ENCODE measurements around the gene TTLL13. TPM values are rescaled to one million over a fixed set of nuclear protein-coding genes. Genes with fewer than 3 reads are reported as not detected.
A peak's percentile ranks its signal among the peaks of the same experiment; 100 is the strongest.

TTLL13 gene
- total and polyA plus RNA-seq, 9 of the 15 experiments (the other 6 are each of a cell fraction or from before 2014, with no cell fraction given) = 0.05 to 0.24 (median 0.11) TPM; not detected in 1

GRCh38 chr15:90234096-90234988 is 15.0 kb upstream of the TTLL13 start, which contains the start of gene GDPGP1 (continued):
- TF ChIP-seq CHD7 (IDR thresholded peaks at IDR 0.05; ENCODE audit: low read depth, low read length) (no peak), TAF7 (tag; IDR thresholded peaks at IDR 0.05) (0 out of 2 replicates have a peak, but pooled peaks have one; percentile 32), SAP30 (IDR thresholded peaks at IDR 0.05; ENCODE audit: borderline replicate concordance, insufficient read depth, low read depth, low read length, poor library complexity, severe bottlenecking) (no peak), GMEB1 (CRISPR knock-in tag; IDR thresholded peaks at IDR 0.05) (peak; percentile 83), LCOR (CRISPR knock-in tag; IDR thresholded peaks at IDR 0.05) (0 out of 2 replicates have a peak, but pooled peaks have one; percentile 24), ZNF609 (CRISPR knock-in tag; IDR thresholded peaks at IDR 0.05; ENCODE audit: borderline replicate concordance) (no peak)

Measured in K562 (cell line).